K562 (cell line): ENCODE results near the gene SYNGR1. TPM values are rescaled to one million over a fixed set of nuclear protein-coding genes. Genes with fewer than 3 reads are reported as not detected.
A peak's percentile ranks its signal among the peaks of the same experiment; 100 is the strongest.

Experiments
- ARID1B ChIP-seq: fragments of 450-650 bp; IDR thresholded peaks from 2 replicates; pipeline ENCODE4 v1.6.1; 2016; ENCODE audit warnings: antibody characterized with exemption, mild to moderate bottlenecking, inconsistent platforms
- ARNT ChIP-seq, 2 experiments: fragments of 450-650 bp; IDR thresholded peaks; 2 replicates each; pipeline ENCODE4 v1.6.1; 2016; ENCODE audit warnings: mild to moderate bottlenecking in 1 of 2
- BMI1 ChIP-seq: fragments of 150-350 bp; IDR thresholded peaks from 2 replicates; pipeline ENCODE4 v1.6.1; 2014; ENCODE audit warnings: low read length
- CREB5 ChIP-seq: fragments of 250-450 bp; sonication (Bioruptor Pico); IDR thresholded peaks from 2 replicates; pipeline ENCODE4 v1.5.0; 2020; ENCODE audit warnings: mild to moderate bottlenecking
- EP400 ChIP-seq: fragments of 450-650 bp; IDR thresholded peaks from 2 replicates; pipeline ENCODE4 v1.6.1; 2017; ENCODE audit warnings: antibody characterized with exemption, mild to moderate bottlenecking, moderate library complexity
- ERF ChIP-seq: fragments of 450-650 bp; formaldehyde crosslinking; IDR thresholded peaks from 2 replicates; pipeline ENCODE4 v1.4.0; 2020; ENCODE audit warnings: mild to moderate bottlenecking, mixed read lengths
- ETS2 ChIP-seq: IDR thresholded peaks from 2 replicates; pipeline ENCODE4 v1.6.1; 2016; ENCODE audit warnings: borderline replicate concordance, missing genetic modification characterization, mild to moderate bottlenecking, moderate library complexity, missing compliant biosample characterization; ENCODE audit not compliant: poor library complexity, severe bottlenecking
- KDM5B ChIP-seq: fragments of 200-600 bp; sonication (generic); IDR thresholded peaks from 2 replicates; pipeline ENCODE4 v1.6.1; 2012; ENCODE audit warnings: low read depth, mild to moderate bottlenecking, moderate library complexity, low read length, control low read depth, inconsistent platforms; ENCODE audit not compliant: insufficient replicate concordance
- LEF1 ChIP-seq: fragments of 450-650 bp; IDR thresholded peaks from 2 replicates; pipeline ENCODE4 v1.6.1; 2016; ENCODE audit warnings: mild to moderate bottlenecking
- MAFF ChIP-seq: IDR thresholded peaks from 2 replicates; pipeline ENCODE4 v1.6.1; 2012; ENCODE audit warnings: low read length, improper control_type of control experiment
- MIER1 ChIP-seq: fragments of 450-650 bp; IDR thresholded peaks from 2 replicates; pipeline ENCODE4 v1.6.1; 2016; ENCODE audit warnings: antibody characterized with exemption, mild to moderate bottlenecking, low read depth
- MLLT1 ChIP-seq, 2 experiments: fragments of 450-650 bp; IDR thresholded peaks; 2 replicates each; pipeline ENCODE4 v1.6.1; 2016
- POLR2G ChIP-seq: fragments of 200-400 bp; formaldehyde crosslinking; IDR thresholded peaks from 2 replicates; pipeline ENCODE4 v1.6.1; 2017; ENCODE audit warnings: low read depth, mild to moderate bottlenecking, antibody characterized with exemption, low read length, moderate library complexity
- SLC30A9 ChIP-seq: fragments of 250-450 bp; sonication (Bioruptor Pico); IDR thresholded peaks from 2 replicates; pipeline ENCODE4 v1.8.0; 2022; ENCODE audit warnings: mild to moderate bottlenecking, moderate library complexity
- SOX6 ChIP-seq: fragments of 450-650 bp; IDR thresholded peaks from 2 replicates; pipeline ENCODE4 v1.6.1; 2014; ENCODE audit warnings: mild to moderate bottlenecking
- STAT6 ChIP-seq: sonication (generic); formaldehyde crosslinking; IDR thresholded peaks from 2 replicates; pipeline ENCODE4 v1.8.1; 2023; ENCODE audit warnings: mild to moderate bottlenecking, missing genetic modification reagents
- THRA ChIP-seq: fragments of 450-650 bp; IDR thresholded peaks from 2 replicates; pipeline ENCODE4 v1.6.1; 2017; ENCODE audit warnings: mild to moderate bottlenecking, moderate library complexity
- YBX1 ChIP-seq: fragments of 450-650 bp; IDR thresholded peaks from 2 replicates; pipeline ENCODE4 v1.7.1; 2016; ENCODE audit warnings: mild to moderate bottlenecking
- ZNF174 ChIP-seq: fragments of 250-450 bp; sonication (Bioruptor Pico); IDR thresholded peaks from 2 replicates; pipeline ENCODE4 v1.4.0; 2020; ENCODE audit warnings: mild to moderate bottlenecking
- polyA plus RNA-seq, 8 experiments: library from polyadenylated mRNA; depleted of rRNA in 4 of 8; stranded (reverse) in 5 of 8; unstranded in 3 of 8; fragments of >200 nt; fragmentation: Nextera tagmentation in 2 of 8; fragmentation: Illumina TruSeq in 1 of 8; extraction: Ambion mirVana in 2 of 8; extraction: Trizol in 1 of 8; gene quantifications; 2 replicates each; pipeline versions ENCODE4 v1.2.1 to v1.2.3, GENCODE V29; 2011 to 2014; ENCODE audit warnings: inconsistent platforms in 1 of 8, missing spikeins in 1 of 8
- total RNA-seq, 7 experiments: library from RNA; depleted of rRNA in 6 of 7; stranded (reverse); fragments of >200 nt in 6 of 7; fragmentation: Illumina TruSeq in 2 of 7; extraction: Trizol in 2 of 7; gene quantifications; 2 replicates each; pipeline versions ENCODE4 v1.2.1 to v1.2.3, GENCODE V29; 2011 to 2021; ENCODE audit warnings: low replicate concordance in 1 of 7
- TF ChIP-seq, protein P1 (sequence below): fragments of 250-450 bp; sonication (Bioruptor Pico); IDR thresholded peaks from 2 replicates; pipeline ENCODE4 v1.5.1; 2021; ENCODE audit warnings: mild to moderate bottlenecking

The SYNGR1 gene
- total and polyA plus RNA-seq, 9 of the 15 experiments (the other 6 are each of a cell fraction or from before 2014, with no cell fraction given): 1.8 to 15.9 (median 5.5) TPM

DNA sequence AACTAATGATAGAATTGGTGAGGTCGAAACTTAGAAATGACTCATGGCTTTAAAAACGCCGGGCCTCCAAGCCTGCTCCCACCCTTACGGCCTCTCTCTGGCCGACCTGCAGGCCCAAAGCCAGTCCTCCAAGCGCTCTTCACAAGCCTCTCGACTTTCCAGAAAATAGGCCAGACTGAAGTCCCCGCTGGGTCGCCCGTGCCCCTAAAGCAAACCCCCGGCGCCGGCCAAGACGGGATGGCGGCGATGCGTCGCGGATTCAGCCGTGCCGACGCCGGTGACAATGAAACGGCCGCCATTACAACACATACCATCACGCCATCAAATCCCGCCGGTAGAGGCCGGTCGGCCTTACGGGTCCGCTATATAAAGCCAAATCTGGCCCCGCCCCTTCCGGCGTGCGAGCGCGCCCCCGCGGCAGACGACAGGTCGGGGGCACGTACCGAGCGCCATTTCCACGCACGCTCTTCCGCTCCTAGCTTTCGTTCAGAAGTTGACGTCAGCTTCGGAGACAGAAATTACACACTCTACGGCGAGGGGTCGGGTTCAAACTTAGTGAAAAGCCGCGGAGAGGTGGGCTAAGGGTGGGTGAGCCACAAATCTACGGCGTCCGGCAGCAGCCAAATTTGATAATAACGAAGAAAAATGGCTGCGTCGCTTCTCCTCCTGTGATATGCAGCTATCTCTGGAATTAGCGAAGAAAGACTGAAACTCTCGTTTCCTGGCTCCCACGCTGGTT lies 30.3 kb upstream of the SYNGR1 start, which contains the start of gene RPL3 (continued):
- TF ChIP-seq ETS2: no peak
- TF ChIP-seq LEF1: no peak
- TF ChIP-seq ARNT (IDR thresholded peaks at IDR 0.05): no peak
- no peak for TF ChIP-seq MIER1
- no peak for TF ChIP-seq STAT6
- TF ChIP-seq MLLT1 (IDR thresholded peaks at IDR 0.05): peak; percentile 73 to 80; a peak in 3 of 4 replicates
- TF ChIP-seq KDM5B: peak; percentile 99
- no peak for TF ChIP-seq MAFF
- TF ChIP-seq CREB5 (CRISPR knock-in tag): no peak
- TF ChIP-seq SLC30A9 (CRISPR knock-in tag): no peak
- no peak for TF ChIP-seq ZNF174
- TF ChIP-seq BMI1: no peak
- TF ChIP-seq SOX6: 0 out of 2 replicates have a peak, but pooled peaks have one; percentile 11
- TF ChIP-seq, protein P1, sequence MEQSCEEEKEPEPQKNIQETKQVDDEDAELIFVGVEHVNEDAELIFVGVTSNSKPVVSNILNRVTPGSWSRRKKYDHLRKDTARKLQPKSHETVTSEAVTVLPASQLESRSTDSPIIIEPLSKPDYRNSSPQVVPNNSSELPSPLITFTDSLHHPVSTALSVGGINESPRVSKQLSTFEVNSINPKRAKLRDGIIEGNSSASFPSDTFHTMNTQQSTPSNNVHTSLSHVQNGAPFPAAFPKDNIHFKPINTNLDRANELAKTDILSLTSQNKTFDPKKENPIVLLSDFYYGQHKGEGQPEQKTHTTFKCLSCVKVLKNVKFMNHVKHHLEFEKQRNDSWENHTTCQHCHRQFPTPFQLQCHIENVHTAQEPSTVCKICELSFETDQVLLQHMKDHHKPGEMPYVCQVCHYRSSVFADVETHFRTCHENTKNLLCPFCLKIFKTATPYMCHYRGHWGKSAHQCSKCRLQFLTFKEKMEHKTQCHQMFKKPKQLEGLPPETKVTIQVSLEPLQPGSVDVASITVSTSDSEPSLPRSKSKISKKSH (CRISPR knock-in tag): no peak
- no peak for TF ChIP-seq THRA
- no peak for TF ChIP-seq ARID1B
- TF ChIP-seq POLR2G: peak; percentile 100
- peak; percentile 94 for TF ChIP-seq EP400
- TF ChIP-seq YBX1: no peak
- no peak; the same call in 1 of the 2 replicates for TF ChIP-seq ERF (CRISPR knock-in tag)
